Measurements from ENCODE around the gene PTPN18.

DNA sequence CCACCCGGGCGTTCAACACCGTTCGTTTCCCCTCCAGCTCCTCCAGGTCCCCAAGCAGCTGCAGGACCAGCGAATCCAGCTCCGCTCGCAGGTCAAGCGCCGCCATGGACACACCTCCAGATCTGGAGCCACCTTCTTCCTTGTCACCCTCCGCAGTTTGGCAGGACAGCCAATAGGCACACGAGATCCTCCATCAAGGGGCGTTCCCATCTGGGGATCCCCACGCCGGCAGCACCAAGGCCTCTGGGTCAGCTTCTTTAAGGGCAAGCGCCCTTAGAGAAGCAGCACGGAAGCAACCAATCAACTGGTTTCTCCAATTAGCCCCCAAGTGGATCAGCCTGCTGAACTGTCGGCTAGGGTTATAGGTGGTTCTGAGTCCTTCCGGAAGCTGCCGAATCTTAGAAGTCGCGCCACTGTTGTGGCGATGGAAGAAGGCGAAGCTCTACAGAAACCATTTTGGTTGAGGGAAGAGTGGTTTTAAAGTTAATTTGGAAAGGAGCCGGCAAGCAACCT lies 13.8 kb upstream of the PTPN18 start:
- no peak for TF ChIP-seq CTCF (IDR thresholded peaks at IDR 0.05; ENCODE audit: insufficient read depth, low read depth, low read length)
- no peak for TF ChIP-seq EZH2 (IDR thresholded peaks at IDR 0.05; ENCODE audit: insufficient read depth, low read length)

Measured in astrocyte (in vitro differentiated cells and primary cell).